Glomerular visceral epithelial cell (primary cell): ENCODE measurements around the gene PLA2G2D.

ENCODE experiments used
- DNase-seq: peaks from one replicate; pipeline ENCODE4 v3.0.0-alpha.2; 2016; ENCODE audit errors: extremely low spot score

The PLA2G2D gene

DNA sequence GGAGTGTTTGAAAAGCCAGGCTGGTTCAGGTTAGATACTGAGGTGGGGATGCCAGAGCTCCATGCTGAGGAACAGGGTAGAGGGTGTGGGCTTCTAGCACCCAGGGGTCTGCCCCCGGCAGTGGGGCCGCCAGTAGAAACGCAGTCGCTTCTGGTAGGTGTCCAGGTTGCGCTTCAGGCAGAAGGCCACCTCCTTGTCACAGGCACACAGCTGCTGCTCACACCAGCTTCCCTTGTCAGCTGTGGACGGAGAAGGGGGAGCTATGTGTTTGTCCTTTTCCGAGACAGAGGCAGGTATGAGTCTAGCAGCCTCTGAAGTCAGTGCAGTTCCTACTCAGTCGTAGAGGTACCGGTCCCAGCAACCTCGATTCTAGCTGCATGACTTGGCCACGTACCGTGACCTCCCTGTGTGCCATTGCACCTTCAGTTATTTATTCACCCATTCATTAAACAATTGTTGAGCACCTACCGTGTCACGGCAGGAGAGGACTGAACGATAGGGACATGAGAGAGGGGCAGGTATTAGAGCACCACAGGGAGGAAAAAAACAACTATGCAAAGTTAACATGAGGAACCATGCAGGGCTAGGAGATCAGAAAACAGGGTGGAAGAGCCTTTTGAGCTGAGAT lies 5.2 kb downstream of the PLA2G2D start:
- DNase-seq = no peak

DNA sequence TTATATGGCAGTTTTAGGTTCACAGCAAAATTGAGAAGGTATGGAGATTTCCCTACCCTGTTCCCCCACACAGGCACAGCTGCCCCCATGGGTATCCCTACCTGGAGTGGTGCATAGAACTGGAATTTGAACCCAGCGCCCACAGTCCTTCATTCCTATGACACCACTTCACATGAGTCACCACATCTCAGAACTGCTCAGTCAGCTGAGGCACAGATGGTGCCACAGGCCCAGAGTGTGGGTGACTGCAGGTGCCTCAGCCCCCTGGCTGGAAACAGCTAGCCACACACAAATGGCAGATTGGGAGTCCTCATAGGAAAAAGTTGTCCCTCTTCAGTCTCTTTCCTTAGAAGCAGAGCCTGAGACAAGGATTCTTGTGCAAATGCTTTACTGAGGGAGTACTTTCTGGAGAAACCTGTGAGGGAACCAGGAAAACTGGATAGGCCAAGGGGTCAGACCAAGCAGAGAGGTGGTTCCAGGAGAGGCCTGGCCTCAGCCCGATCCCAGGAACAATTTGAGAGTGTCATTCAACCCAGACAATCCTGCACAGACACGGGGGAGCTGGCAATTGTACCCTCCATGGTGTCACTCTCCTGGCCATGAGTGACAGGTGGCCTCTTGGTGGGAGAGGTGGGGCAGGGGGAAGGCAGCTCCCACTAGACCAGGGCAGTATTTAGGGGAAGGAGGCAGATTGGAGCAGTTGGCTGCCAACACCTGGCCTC lies 6.9 kb downstream of the PLA2G2D start:
- DNase-seq = no peak

DNA sequence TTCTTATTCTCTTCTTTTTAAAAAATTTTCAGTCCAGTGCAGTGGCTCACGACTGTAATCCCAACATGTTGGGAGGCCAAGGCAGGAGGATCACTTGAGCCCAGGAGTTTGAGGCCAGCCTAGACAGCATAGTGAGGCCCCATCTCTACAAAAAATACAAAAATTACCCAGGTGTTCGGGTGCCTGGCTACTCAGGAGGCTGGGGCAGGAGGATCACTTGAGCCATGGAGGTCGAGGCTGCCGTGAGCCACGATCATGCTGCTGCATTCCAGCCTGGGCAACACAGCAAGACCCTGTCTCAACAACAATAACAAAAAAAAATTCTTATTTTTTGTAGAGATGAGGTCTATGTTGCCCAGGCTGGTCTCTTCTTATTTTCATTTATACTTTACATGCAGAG lies 7.9 kb downstream of the PLA2G2D start:
- no peak for DNase-seq

DNA sequence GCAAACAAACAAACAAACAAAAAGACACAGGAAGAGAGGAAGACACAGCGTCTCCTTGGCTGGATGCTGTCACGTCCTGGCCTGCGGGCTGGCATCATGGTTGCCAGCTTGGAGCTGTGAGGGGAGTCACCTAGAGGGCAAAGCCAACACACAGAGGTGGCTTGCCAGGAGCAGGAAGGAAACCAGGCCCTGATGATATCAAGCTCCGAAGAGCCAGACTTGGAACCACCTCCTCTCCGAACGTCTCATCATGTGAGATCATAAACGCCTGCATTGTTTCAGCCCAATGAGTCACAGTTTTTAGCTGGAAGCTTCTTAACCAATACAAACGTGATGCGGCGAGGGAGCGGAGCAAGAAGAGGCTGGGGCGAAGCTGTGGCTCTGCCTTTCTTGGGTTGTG lies 8.7 kb downstream of the PLA2G2D start:
- DNase-seq = no peak

DNA sequence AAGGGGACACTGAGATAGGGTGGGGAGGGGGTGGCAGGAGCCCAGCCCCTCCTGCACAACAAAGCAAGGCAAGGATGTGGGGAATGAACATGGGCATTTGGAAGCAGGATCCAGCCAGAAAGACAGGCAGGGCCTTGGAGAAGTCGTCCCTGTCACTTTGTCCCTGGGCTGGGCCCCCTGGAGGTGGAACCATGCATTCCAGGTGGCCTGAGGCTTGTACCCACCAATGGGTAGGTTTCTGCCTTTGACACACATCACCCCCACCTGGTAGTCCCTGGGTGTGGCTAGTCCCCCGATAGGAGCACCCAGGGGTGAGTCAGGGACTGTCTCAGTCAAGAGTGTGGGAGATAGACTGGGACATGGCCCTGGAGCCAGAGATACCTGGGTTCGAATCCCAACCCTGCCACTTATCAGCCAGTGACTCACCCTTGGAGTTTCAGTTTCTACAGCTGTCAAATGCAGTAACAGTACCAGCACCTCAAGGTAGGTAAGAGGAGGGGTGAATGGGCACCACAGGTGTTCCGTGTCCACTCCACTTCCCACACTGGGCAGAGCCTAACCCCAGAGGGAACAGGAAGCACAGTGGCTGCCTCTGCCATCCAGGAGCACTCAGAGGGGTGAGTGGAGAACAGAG lies 10.0 kb downstream of the PLA2G2D start:
- DNase-seq = no peak

DNA sequence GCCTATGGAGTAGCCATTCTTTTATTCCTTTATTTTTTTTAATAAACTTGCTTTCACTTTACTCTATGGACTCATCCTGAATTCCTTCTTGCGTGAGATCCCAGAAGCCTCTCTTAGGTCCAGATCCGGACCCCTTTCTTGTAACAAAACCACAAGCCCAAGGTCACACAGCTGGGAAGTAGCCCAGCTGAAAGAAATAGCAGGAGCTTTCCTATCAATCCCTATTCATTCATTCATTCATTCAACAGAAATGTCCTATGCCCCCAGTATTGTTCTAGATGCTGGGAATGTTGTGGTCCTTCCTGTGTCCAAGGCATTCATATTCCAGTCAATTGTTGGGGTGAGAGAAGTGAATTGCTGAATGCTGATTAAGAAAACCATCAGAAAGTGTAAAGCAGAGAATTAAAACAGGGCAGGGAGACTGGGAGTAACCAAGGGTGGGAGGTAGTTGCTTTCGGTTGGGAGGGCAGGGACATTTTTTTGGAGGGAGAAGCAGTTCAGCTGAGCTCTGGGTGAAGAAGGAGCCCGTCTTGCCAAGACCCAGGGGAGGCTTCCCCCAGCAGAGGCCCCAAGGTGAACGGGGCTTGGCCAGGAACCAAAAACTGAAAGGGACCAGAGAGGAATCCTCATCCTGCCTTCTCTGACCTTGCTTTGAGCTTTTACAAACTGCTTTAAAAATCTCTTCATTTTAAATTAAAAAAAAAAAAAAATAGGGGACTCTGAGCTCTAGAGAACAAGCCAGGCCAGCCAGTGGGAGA lies 10.8 kb downstream of the PLA2G2D start:
- DNase-seq = no peak

DNA sequence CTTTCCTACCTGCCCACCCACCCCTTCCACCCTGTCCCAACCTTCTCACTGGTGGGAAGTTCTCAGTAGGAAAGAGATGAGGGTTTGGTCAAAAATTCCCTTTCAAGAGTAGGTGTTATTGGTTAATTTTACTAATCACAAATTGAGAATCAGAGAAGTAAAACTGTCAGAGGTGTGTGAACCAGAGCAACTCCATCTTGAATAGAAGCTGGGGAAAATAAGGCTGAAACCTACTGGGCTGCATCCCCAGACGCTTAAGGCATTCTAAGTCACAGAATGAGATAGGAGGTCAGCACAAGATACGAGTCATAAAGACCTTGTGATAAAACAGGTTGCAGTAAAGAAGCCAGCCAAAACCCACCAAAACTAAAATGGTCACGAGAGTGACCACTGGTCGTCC lies 11.5 kb downstream of the PLA2G2D start:
- no peak for DNase-seq

DNA sequence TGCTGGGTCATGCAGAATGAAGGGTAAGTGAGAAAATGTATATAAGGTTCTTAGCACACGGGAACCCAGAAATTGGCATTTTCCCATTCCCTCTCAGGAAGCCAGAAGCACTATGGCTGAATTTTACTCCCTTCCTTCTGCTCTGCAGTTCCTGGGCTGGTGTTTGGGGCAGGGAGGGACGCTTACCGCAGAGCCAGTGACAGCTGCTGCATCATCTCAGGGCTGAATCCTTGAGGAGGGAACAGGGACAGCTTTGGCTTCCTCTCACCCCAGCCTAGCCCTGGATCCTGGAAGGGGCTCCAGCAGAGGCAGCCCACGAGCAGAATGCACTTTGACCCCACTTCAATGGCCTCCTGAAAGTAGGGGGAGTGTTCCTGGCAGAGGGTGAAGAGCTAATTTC lies 12.0 kb downstream of the PLA2G2D start:
- no peak for DNase-seq

DNA sequence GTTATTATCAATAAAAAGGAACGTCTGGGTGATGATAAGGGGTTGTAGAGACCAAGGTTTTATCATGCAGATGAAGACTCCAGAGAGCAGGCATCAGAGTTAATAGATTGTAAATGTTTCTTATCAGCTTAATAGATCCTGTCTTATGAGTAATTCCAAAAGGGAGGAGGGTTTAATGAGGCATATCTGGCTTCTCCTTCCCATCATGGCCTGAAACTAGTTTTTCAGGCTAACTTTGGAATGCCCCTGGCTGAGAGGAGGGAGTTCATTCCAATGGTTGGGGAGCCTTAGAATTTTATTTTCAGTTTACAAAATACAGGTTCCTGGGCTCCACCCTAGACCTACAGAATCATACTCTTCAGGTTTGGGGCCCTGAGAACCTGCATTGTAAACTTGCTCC lies 13.5 kb downstream of the PLA2G2D start:
- no peak for DNase-seq

DNA sequence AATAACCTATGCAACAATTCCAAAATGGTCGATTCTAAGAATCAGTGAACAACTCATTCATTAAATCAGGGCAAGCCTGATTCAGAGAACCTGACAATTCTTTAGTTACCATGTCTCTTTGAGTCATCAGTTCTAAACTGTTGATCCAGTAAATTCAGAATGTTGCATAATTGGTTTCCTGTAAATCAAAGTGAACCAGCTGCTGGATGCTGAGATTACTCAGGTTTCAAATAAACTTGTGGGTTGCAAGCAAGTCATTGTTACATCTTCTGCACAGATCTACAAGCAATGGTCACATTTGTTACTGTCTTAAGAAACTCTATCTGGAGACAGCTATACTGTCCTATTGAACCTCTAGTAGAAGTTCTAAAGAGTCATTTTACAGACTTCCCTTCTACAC lies 16.5 kb downstream of the PLA2G2D start:
- no peak for DNase-seq

DNA sequence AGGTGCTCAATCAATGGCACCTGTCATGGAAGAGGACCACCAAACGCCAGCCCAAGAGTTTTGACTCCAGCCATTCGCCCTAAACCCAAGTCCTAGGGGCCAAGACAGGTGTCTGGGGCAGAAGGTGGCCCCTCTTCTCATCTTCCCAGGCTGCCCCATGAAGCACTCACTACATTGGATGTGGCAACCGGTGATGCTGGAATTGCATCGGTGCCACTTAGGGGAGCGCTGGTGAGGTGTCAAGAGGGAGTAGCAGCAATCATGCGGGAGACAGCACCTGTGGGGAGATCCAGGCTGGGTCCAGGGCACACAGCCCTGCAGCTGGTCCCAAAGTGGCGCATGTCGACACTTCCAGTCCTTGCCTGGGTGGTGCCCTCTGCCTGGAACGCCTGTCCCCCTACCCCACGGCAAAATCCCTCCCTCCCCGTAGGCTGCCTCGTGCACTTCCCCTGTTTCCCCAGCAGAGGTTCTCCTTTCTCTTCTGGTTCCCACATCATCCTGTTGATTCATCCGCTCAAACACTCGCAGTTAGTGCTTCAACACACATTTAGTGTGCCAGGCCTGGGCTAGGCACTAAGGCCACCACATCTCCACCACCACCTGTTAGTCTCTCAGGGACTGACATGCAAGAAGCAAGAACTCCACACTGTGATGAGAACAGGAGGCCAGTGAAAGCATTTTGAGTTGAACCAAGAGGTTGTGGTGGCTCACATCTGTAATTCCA lies 18.5 kb downstream of the PLA2G2D start:
- DNase-seq = peak; percentile 29

DNA sequence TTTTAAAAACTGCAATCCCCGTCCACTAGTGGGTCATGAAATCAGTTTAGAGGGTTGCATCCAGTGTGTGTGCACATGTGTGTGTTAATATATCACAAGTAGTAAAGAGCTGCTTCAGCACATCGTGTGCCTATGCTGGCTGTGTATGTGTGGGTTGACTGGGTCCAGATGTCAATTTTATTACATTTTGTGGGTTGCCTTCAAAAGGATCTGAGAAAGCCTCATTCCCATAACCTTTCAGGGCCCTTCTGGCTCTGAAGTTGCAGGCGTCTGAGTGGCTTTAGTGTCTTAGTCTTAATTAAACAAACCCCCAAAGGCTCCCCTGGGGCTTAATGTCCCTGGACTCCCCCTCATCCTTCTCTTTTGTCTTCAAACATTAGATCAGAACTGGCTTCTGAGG lies 19.8 kb downstream of the PLA2G2D start:
- DNase-seq = no peak

DNA sequence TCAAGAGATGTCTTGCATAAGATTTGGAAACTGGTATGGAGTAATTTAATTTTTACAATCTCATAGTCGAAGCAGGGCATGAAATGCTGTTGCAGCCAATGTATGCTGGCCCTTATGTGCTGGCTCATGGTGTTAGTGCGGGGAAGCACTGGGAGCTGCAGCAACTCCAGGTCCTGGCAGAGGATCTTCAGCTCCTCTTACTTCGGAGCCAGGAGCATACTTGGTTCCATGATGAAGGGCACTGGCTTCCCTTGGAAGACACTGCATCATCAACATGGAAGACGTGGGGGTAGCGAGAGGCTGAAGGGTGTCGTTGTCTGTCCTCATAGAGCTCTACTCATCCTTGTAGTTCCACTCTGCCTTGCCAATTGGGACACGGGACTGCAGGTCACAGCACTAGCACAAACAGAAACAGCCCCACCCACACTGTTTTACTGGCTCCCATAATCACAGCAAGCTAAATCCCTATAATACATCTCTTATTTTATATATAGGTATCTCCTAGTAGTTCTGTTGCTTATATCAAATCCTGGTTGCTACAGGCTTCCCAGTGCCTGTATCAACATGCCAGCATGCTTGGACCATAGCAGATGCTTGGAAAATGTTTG lies 22.4 kb downstream of the PLA2G2D start:
- no peak for DNase-seq

DNA sequence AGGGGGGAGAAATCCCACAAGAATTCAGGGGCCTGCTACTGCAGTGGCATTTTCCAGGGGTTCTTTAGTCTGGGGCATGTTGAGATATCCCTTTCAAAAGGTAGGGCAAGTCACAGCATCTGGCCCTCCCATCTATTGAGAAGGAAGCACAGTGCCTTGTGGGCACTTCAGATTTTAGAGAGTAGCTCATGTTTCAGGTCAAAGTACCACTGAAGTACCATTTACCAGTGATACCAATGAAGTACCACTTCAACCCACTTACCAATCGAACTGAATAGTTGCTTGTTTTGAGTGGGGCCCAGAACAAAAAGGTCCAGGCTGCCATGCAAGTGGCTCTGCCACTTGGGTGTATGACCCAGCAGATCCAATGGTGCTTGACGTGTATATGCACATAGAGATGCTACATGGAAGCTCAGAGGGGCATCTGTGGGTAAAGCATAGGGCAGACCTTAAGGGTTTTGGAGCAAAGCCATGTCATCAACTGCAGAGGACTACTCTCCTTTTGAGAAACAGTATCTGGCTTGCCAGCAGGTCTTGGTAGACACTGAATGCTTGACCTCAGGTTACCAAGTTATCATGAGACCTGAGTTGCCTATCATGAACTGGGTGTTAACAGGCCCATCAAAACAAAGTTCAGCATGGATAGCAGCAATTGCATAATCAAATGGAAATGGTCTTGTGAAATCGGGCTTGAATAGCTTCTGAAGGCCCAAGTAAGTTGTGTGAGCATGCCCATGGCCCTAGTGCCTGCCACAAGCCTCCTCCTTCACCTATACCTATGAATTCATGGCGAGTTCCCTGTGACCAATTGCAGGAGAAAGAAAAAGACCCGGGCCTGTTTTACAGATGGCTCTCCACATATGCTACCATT lies 23.5 kb downstream of the PLA2G2D start:
- DNase-seq = no peak

DNA sequence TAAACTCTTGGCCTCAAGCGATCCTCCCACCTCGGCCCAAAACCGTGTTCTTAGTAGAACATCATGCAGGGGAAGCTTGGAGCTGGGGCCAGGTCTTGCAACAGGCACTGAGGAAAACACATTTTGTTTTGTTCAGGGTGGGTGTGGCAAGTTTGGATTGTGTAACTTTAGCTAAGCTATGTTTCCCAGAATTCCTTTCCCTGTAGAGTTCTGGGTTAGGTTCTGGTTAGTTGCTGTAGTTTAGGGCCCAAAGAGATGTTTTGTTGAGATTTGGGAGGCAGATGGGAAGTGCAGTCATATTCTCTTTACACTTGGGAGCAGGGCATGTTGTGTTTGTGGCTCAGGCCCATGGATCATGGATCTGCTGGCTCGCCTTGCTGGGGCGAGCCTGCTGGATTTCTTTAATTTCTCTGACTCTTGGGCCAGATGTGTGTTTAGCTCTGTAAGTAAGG lies 25.4 kb downstream of the PLA2G2D start:
- no peak for DNase-seq

DNA sequence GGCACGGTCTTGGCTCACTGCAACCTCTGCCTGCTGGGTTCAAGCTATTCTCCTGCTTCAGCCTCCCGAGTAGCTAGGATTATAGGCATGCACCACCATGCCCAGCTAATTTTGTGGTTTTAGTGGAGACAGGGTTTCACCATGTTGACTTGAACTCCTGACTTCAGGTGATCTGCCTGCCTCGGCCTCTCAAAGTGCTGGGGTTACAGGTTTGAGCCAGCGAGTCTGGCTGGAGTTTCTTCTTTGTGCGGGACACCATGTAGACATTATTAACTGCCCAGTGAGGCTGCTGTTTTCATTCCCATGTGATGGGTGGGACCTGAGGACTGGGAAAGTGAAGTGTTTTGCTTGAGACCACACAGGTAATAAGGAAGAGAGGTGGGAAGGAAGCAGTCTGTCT lies 26.0 kb downstream of the PLA2G2D start:
- no peak for DNase-seq

DNA sequence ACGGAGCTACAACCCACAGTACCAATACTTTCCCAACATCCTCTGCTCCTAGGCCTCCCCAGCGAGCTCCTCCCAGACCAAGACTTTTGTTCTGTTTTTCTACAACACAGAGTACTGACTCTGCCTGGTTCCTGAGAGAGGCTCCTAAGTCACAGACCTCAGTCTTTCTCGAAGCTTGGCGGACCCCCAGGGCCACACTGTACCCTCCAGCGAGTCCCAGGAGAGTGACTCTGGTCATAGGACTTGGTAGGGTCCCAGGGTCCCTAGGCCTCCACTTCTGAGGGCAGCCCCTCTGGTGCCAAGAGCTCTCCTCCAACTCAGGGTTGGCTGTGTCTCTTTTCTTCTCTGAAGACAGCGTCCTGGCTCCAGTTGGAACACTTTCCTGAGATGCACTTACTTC lies 28.7 kb downstream of the PLA2G2D start:
- no peak for DNase-seq

DNA sequence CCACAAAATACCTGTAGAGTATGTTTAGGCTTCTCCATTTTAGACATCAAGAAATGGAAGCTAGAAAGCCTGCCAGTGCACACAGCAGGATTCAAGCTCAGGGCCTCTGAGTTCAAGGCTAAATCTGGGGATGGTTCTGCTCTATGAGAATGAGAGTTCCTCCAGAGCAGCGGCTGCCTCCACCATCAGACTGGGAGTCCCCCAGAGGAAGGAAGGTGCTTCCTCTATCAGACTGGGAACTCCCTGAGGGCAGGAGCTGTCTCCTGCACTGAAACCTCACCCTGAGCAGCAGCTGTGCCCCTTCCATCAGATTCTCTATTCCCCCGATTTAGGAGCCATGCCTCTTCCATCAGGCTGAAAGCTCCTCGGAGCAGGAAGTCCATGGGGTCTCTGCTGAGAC lies 29.2 kb downstream of the PLA2G2D start:
- no peak for DNase-seq

DNA sequence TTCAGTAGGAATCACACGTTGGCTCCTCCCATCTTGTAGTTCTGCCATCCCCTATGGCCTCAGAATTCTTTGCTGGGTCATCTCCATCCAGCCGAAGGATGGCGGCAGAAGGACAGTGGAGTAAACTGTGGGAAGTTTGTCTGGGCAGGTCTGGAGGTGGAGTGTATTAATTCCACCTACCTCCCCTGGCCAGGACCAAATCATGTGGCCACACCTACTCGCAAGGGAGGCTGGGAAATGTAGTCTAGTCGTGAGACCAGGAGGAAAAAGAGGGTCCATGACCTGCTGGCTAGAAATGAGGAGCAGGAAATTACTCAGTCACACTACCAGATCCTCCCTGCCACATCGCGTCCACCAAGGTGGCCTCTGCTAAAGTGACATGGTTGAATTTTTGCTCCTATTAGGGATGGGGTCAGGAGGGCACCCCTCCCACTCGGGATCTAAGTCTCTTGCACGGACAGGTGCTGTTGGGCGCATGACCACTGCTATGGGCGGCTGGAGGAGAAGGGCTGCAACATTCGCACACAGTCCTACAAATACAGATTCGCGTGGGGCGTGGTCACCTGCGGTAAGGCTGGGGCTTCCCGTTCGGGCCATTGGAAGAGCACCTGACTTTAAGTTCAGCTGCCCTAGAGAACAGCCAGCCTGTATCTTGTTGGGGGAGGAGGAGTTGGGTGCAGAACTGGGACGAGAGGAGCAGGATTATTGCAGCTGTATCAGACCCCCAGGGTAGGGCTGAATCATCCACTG lies 29.8 kb downstream of the PLA2G2D start:
- no peak for DNase-seq

DNA sequence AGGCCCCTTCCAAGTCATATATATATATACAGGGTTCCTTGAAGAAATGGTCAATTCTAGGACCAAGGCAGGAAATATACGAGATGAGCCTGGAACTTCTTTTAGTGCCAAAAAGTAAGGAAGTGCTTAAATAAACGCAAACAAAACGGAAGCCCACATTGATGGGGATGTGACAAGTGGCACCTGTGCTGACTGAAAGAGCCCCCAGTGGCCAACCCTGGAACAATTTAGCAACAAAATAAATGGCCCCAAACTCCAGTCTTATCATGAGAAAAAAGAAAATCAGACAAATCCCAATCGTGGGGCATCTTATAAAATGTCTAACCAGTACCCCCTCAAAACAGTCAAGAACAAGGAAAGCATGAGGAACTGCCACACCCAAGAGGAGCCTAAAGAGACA lies 31.7 kb downstream of the PLA2G2D start:
- no peak for DNase-seq
